PC-9 (cell line): Measurements from ENCODE around the gene LHX1. TPM values are rescaled to one million over a fixed set of nuclear protein-coding genes. Genes with fewer than 3 reads are reported as not detected.

Experiments used
- BruUV-seq: library from RNA; stranded (reverse); fragments of 400-500 nt; replicated peaks from 2 replicates; lab custom pipeline; 2021; lab: Mats Ljungman, UMichigan
- CTCF ChIA-PET: fragments of 300-600 bp; sonication (Branson Sonifier 250); formaldehyde crosslinking; loops from one replicate; lab custom pipeline; 2022; ENCODE audit warnings: antibody characterized with exemption; lab: Charles Lee
- POLR2A ChIA-PET: fragments of 300-600 bp; sonication (Branson Sonifier 250); formaldehyde crosslinking; loops from one replicate; lab custom pipeline; 2022; ENCODE audit warnings: antibody characterized with exemption; ENCODE audit not compliant: unreplicated experiment; lab: Charles Lee
- DNase-seq, 2 experiments: peaks; one replicate each; pipeline versions ENCODE4 v3.0.0 to v3.0.0-alpha.2; 2015 to 2022; ENCODE audit warnings: mixed read lengths in 1 of 2
- H2AFZ ChIP-seq: fragments of 200-600 bp; sonication (generic); 2 replicates; pipeline ENCODE4 v1.8.1; 2017; ENCODE audit warnings: antibody characterized with exemption
- H3F3A ChIP-seq: fragments of 200-600 bp; sonication (generic); 2 replicates; pipeline ENCODE4 v1.8.1; 2017; ENCODE audit warnings: antibody characterized with exemption, mild to moderate bottlenecking, low read depth; ENCODE audit not compliant: insufficient read depth
- H3K27ac ChIP-seq: fragments of 200-600 bp; sonication (generic); 2 replicates; pipeline ENCODE4 v1.6.1; 2016; ENCODE audit warnings: mixed run types
- H3K27me3 ChIP-seq: fragments of 200-600 bp; sonication (generic); 2 replicates; pipeline ENCODE4 v1.6.1; 2016; ENCODE audit warnings: low read depth, mixed run types; ENCODE audit not compliant: insufficient read depth
- H3K36me3 ChIP-seq: fragments of 200-600 bp; sonication (generic); 2 replicates; pipeline ENCODE4 v1.6.1; 2016; ENCODE audit warnings: low read depth, mixed run types
- H3K4me1 ChIP-seq: fragments of 200-600 bp; sonication (generic); replicated peaks from 2 replicates; pipeline ENCODE4 v1.6.1; 2016; ENCODE audit warnings: mixed run types; ENCODE audit not compliant: insufficient read depth
- H3K4me2 ChIP-seq: fragments of 200-600 bp; sonication (generic); 2 replicates; pipeline ENCODE4 v1.6.1; 2017; ENCODE audit warnings: mixed run types
- H3K4me3 ChIP-seq: fragments of 200-600 bp; sonication (generic); 2 replicates; pipeline ENCODE4 v1.6.1; 2016; ENCODE audit warnings: mixed run types
- H3K79me2 ChIP-seq: fragments of 200-600 bp; sonication (generic); 2 replicates; pipeline ENCODE4 v1.6.1; 2017; ENCODE audit warnings: low read depth, mixed run types
- H3K9me2 ChIP-seq: fragments of 200-600 bp; sonication (generic); 2 replicates; pipeline ENCODE4 v1.8.1; 2017; ENCODE audit warnings: mild to moderate bottlenecking; ENCODE audit not compliant: insufficient read depth
- H3K9me3 ChIP-seq: fragments of 200-600 bp; sonication (generic); 2 replicates; pipeline ENCODE4 v1.8.1; 2016; ENCODE audit warnings: low read depth; ENCODE audit not compliant: insufficient read depth
- H4K20me1 ChIP-seq: fragments of 200-600 bp; sonication (generic); 2 replicates; pipeline ENCODE4 v1.8.1; 2017; ENCODE audit not compliant: insufficient read depth
- CTCF ChIP-seq: fragments of 200-600 bp; sonication (generic); conservative IDR thresholded peaks from 2 replicates; pipeline ENCODE4 v1.6.1; 2017; ENCODE audit warnings: mixed run types, antibody characterized with exemption, mild to moderate bottlenecking, moderate library complexity
- EZH2 ChIP-seq: fragments of 200-600 bp; sonication (generic); IDR thresholded peaks from 2 replicates; pipeline ENCODE4 v1.8.0; 2017; ENCODE audit warnings: antibody characterized with exemption, low read depth
- intact Hi-C: fragments of 100-400 bp; cut with micrococcal nuclease; formaldehyde crosslinking; loops from one replicate; pipeline ENCODE4 v1.10.0; 2022; ENCODE audit not compliant: unreplicated experiment
- total RNA-seq: library from RNA; stranded (reverse); gene quantifications from 2 replicates; pipeline ENCODE4 v1.2.3, GENCODE V29; 2021

The LHX1 gene
- total RNA-seq, 1 experiment from 2014 or later: 12.3 TPM

- no peak overlapping the region for H3K4me2 ChIP-seq
- H3F3A ChIP-seq: peaks cover 9% of the 10 kb centered on the region; the same call in 1 of the 2 replicates
- no peaks in the 10 kb centered on the region for H3K9me3 ChIP-seq
- peaks cover 11% of the 10 kb centered on the region; the same call in 1 of the 2 replicates for H3K36me3 ChIP-seq
- BruUV-seq: no TSS peak
- CTCF ChIA-PET: interaction anchor here (0.6 kb wide), 1 partner anchor 373 kb away, joined by 5 read pairs; no protein-coding TSS in a partner anchor
- intact Hi-C loops: no loop called here
- H3K4me3 ChIP-seq: no peak overlapping the region
- DNase-seq: no peak
- no peaks in the 10 kb centered on the region for H3K27me3 ChIP-seq
- H4K20me1 ChIP-seq: peaks cover 46% of the 10 kb centered on the region
- no peak overlapping the region for H2AFZ ChIP-seq
- H3K79me2 ChIP-seq: peaks cover 91% of the 10 kb centered on the region
- POLR2A ChIA-PET: no interaction called here
- H3K4me1 ChIP-seq: no peaks in the 10 kb centered on the region; the same call in 1 of the 2 replicates
- H3K9me2 ChIP-seq: no peaks in the 10 kb centered on the region
- H3K27ac ChIP-seq: no peak overlapping the region
- TF ChIP-seq EZH2 (no peak), CTCF (no peak)
Observed at GRCh38 chr17:36975922-36976515, 38.7 kb downstream of the LHX1 start.

GRCh38 chr17:36977066-36977465, 39.8 kb downstream of the LHX1 start:
- DNase-seq: no peak
- ChIA-PET POLR2A (no interaction called here), CTCF (no interaction called here)
- no peak overlapping the region for H3K4me3 ChIP-seq
- peaks cover 11% of the 10 kb centered on the region; the same call in 1 of the 2 replicates for H3K36me3 ChIP-seq
- H4K20me1 ChIP-seq: peaks cover 52% of the 10 kb centered on the region
- no peaks in the 10 kb centered on the region for H3K9me2 ChIP-seq
- intact Hi-C loops: no loop called here
- H3K27ac ChIP-seq: no peak overlapping the region
- H3K79me2 ChIP-seq: peaks cover 89% of the 10 kb centered on the region
- H3K9me3 ChIP-seq: no peaks in the 10 kb centered on the region
- TF ChIP-seq CTCF (no peak), EZH2 (no peak)
- no peaks in the 10 kb centered on the region for H3K27me3 ChIP-seq
- no peak overlapping the region for H2AFZ ChIP-seq
- peaks cover 9% of the 10 kb centered on the region; the same call in 1 of the 2 replicates for H3F3A ChIP-seq
- BruUV-seq: no TSS peak
- H3K4me1 ChIP-seq: no peaks in the 10 kb centered on the region; the same call in 1 of the 2 replicates
- H3K4me2 ChIP-seq: no peak overlapping the region

GRCh38 chr17:36977568-36977967, 40.3 kb downstream of the LHX1 start:
- Histone ChIP-seq H3K9me3 (no peaks in the 10 kb centered on the region), H3K4me3 (no peak overlapping the region), H3K36me3 (peaks cover 11% of the 10 kb centered on the region; the same call in 1 of the 2 replicates), H2AFZ (no peak overlapping the region), H3K27me3 (no peaks in the 10 kb centered on the region), H3F3A (peaks cover 9% of the 10 kb centered on the region; the same call in 1 of the 2 replicates), H4K20me1 (peaks cover 48% of the 10 kb centered on the region), H3K9me2 (no peaks in the 10 kb centered on the region), H3K79me2 (peaks cover 89% of the 10 kb centered on the region), H3K27ac (no peak overlapping the region), H3K4me1 (no peaks in the 10 kb centered on the region; the same call in 1 of the 2 replicates), H3K4me2 (no peak overlapping the region)
- intact Hi-C loops: no loop called here
- no peak for TF ChIP-seq EZH2
- TF ChIP-seq CTCF: no peak
- ChIA-PET CTCF (no interaction called here), POLR2A (no interaction called here)
- no peak for DNase-seq
- no TSS peak for BruUV-seq
